Hepatocyte (in vitro differentiated cells): ENCODE measurements around the gene FRAS1. TPM values are rescaled to one million over a fixed set of nuclear protein-coding genes. Genes with fewer than 3 reads are reported as not detected.

Source experiments
- DNase-seq: peaks from one replicate; pipeline ENCODE4 v3.0.0-alpha.2; 2016; ENCODE audit warnings: low spot score
- H2AFZ ChIP-seq: fragments of 200-600 bp; sonication (generic); 2 replicates; pipeline ENCODE4 v1.6.0; 2016; ENCODE audit warnings: antibody characterized with exemption, mild to moderate bottlenecking
- H3K27ac ChIP-seq: fragments of 200-600 bp; sonication (generic); 2 replicates; pipeline ENCODE4 v1.5.1; 2016; ENCODE audit warnings: mild to moderate bottlenecking
- H3K27me3 ChIP-seq: fragments of 200-600 bp; sonication (generic); 2 replicates; pipeline ENCODE4 v1.6.1; 2016
- H3K36me3 ChIP-seq: fragments of 200-600 bp; sonication (generic); replicated peaks from 2 replicates; pipeline ENCODE4 v1.5.1; 2016; ENCODE audit warnings: low read depth; ENCODE audit not compliant: insufficient read depth
- H3K4me1 ChIP-seq: fragments of 200-600 bp; sonication (generic); 2 replicates; pipeline ENCODE4 v1.5.1; 2016; ENCODE audit warnings: mild to moderate bottlenecking, moderate library complexity; ENCODE audit not compliant: insufficient read depth
- H3K4me2 ChIP-seq: fragments of 200-600 bp; sonication (generic); 2 replicates; pipeline ENCODE4 v1.6.0; 2016
- H3K4me3 ChIP-seq: fragments of 200-600 bp; sonication (generic); 2 replicates; pipeline ENCODE4 v1.5.1; 2016; ENCODE audit warnings: mild to moderate bottlenecking
- H3K79me2 ChIP-seq: fragments of 200-600 bp; sonication (generic); 2 replicates; pipeline ENCODE4 v1.6.0; 2017; ENCODE audit warnings: mild to moderate bottlenecking
- H3K9me2 ChIP-seq: fragments of 200-600 bp; sonication (generic); replicated peaks from 2 replicates; pipeline ENCODE4 v1.6.0; 2017; ENCODE audit warnings: mild to moderate bottlenecking; ENCODE audit not compliant: insufficient read depth
- H3K9me3 ChIP-seq: fragments of 200-600 bp; sonication (generic); 2 replicates; pipeline ENCODE4 v1.5.1; 2016; ENCODE audit warnings: low read depth, mild to moderate bottlenecking
- H4K20me1 ChIP-seq: fragments of 200-600 bp; sonication (generic); 2 replicates; pipeline ENCODE4 v1.6.0; 2016; ENCODE audit warnings: mild to moderate bottlenecking; ENCODE audit not compliant: insufficient read depth, poor library complexity, severe bottlenecking
- EZH2 ChIP-seq: fragments of 200-600 bp; sonication (generic); IDR thresholded peaks from 2 replicates; pipeline ENCODE4 v1.6.1; 2016; ENCODE audit warnings: antibody characterized with exemption, mild to moderate bottlenecking, borderline replicate concordance
- EZH2phosphoT487 ChIP-seq: fragments of 200-600 bp; sonication (generic); IDR thresholded peaks from one replicate; pipeline ENCODE4 v1.6.1; 2018; ENCODE audit warnings: antibody characterized with exemption, mild to moderate bottlenecking, low read depth, moderate library complexity; ENCODE audit not compliant: unreplicated experiment, severe bottlenecking
- WGBS: methylation state at CpG from one replicate; pipeline ENCODE4 v1.1.6; 2016; ENCODE audit warnings: low lambda C conversion rate; ENCODE audit errors: missing lambda C conversion rate; 5-methylcytosine and 5-hydroxymethylcytosine counted together
- polyA plus RNA-seq: library from polyadenylated mRNA; unstranded; fragments of >200 nt; fragmentation: Nextera tagmentation; extraction: Ambion mirVana; gene quantifications from 2 replicates; pipeline ENCODE4 v1.2.1, GENCODE V29; 2016
- total RNA-seq: library from RNA; depleted of rRNA; stranded (reverse); fragments of >200 nt; gene quantifications from 2 replicates; pipeline ENCODE4 v1.2.3, GENCODE V29; 2014
- TF ChIP-seq, protein P1 (sequence below): fragments of 200-600 bp; sonication (generic); IDR thresholded peaks from 2 replicates; pipeline ENCODE4 v1.5.1; 2016; ENCODE audit warnings: antibody characterized with exemption, mild to moderate bottlenecking; ENCODE audit not compliant: poor library complexity

Gene FRAS1
- total and polyA plus RNA-seq, 2 experiments from 2014 or later: 9.3 to 38.5 TPM

DNA sequence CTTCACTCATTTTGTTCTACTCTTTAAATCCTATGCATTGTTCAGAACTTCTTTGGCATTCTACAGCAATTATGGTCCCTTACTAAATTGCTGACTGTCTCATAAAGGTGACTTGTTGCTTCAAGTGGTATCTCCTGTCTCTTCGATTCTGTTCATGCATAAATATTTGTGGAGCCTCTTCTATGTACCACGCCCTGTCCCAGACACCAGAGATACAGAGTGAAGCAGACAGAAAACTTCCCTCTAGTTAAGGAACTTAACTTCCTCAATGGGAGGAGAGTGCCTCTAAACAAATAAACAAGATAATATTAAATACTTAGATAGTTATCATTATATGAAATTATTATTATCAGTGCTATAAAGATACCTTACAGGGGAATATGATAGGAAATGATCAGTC lies 235.7 kb downstream of the FRAS1 start:
- TF ChIP-seq EZH2 (no peak), EZH2phosphoT487 (no peak)
- TF ChIP-seq, protein P1, sequence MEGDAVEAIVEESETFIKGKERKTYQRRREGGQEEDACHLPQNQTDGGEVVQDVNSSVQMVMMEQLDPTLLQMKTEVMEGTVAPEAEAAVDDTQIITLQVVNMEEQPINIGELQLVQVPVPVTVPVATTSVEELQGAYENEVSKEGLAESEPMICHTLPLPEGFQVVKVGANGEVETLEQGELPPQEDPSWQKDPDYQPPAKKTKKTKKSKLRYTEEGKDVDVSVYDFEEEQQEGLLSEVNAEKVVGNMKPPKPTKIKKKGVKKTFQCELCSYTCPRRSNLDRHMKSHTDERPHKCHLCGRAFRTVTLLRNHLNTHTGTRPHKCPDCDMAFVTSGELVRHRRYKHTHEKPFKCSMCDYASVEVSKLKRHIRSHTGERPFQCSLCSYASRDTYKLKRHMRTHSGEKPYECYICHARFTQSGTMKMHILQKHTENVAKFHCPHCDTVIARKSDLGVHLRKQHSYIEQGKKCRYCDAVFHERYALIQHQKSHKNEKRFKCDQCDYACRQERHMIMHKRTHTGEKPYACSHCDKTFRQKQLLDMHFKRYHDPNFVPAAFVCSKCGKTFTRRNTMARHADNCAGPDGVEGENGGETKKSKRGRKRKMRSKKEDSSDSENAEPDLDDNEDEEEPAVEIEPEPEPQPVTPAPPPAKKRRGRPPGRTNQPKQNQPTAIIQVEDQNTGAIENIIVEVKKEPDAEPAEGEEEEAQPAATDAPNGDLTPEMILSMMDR: no peak
- Histone ChIP-seq H3K27me3 (no peaks in the 10 kb centered on the region), H3K36me3 (no peaks in the 10 kb centered on the region), H3K79me2 (no peaks in the 10 kb centered on the region), H3K4me1 (peaks cover 16% of the 10 kb centered on the region), H4K20me1 (no peaks in the 10 kb centered on the region), H3K9me3 (no peaks in the 10 kb centered on the region), H3K27ac (no peak overlapping the region), H2AFZ (no peak overlapping the region), H3K4me2 (no peak overlapping the region), H3K9me2 (no peaks in the 10 kb centered on the region), H3K4me3 (no peak overlapping the region)
- WGBS: 94% methylated on average over 2 of the region's 2 CpGs
- no peak for DNase-seq

DNA sequence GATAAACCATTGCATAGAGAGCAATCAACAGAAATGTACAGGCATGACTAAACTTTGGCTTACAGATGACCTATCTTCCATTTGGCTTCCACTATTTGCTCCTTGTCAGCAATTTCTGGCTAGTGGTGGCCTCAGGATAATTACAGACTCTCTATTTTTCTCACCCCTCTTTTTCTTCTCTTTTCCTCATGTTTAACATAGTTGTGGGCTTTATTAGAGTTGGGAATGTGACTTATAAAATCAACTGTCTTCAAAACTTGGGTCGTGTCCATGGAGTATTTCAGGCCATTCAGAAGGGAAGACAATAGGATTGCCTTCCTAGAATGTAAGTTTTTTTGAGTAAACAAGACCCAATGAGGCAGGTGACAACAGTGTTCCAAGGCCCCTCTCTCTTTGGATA lies 236.2 kb downstream of the FRAS1 start:
- H2AFZ ChIP-seq: no peak overlapping the region
- WGBS: 72% methylated on average over 1 of the region's 1 CpG
- TF ChIP-seq EZH2phosphoT487 (no peak), EZH2 (no peak)
- TF ChIP-seq, protein P1: no peak
- no peaks in the 10 kb centered on the region for H3K79me2 ChIP-seq
- no peak overlapping the region for H3K27ac ChIP-seq
- peaks cover 20% of the 10 kb centered on the region for H3K4me1 ChIP-seq
- H3K4me2 ChIP-seq: no peak overlapping the region
- H3K36me3 ChIP-seq: no peaks in the 10 kb centered on the region
- no peak overlapping the region for H3K4me3 ChIP-seq
- H3K27me3 ChIP-seq: no peaks in the 10 kb centered on the region
- no peaks in the 10 kb centered on the region for H3K9me2 ChIP-seq
- H3K9me3 ChIP-seq: no peaks in the 10 kb centered on the region
- DNase-seq: no peak
- no peaks in the 10 kb centered on the region for H4K20me1 ChIP-seq

DNA sequence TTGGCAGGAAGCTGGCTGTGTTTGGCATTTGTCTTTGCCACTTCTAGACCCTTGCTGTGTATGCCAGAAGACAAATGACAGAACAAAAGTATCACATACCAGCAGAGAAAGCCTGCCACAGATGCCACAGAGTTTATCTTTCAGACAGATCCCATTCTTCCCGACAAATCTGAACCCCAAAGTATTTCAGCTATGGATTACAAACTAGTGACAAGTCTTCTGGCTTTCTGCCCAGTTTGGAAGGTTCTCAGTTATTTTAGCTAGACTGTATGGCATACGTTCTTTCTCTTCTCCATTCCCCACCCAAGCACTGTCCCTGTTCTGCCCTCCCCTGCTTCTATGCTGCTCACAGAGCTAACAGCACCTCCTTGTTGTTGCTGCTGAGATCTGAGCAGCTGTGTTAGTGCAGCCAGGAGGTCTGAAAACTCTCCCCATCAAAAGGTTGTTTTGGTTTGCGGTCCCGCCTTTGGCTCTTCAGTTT lies 236.7 kb downstream of the FRAS1 start:
- H3K36me3 ChIP-seq: no peaks in the 10 kb centered on the region
- H3K9me2 ChIP-seq: no peaks in the 10 kb centered on the region
- no peaks in the 10 kb centered on the region for H4K20me1 ChIP-seq
- no peak overlapping the region for H2AFZ ChIP-seq
- WGBS: 73% methylated on average over 4 of the region's 4 CpGs
- H3K27me3 ChIP-seq: no peaks in the 10 kb centered on the region
- TF ChIP-seq, protein P1: peak; percentile 19
- no peak for TF ChIP-seq EZH2
- H3K4me2 ChIP-seq: no peak overlapping the region
- H3K4me3 ChIP-seq: no peak overlapping the region
- DNase-seq: no peak
- peaks cover 24% of the 10 kb centered on the region for H3K4me1 ChIP-seq
- no peaks in the 10 kb centered on the region for H3K9me3 ChIP-seq
- no peak overlapping the region for H3K27ac ChIP-seq
- no peaks in the 10 kb centered on the region for H3K79me2 ChIP-seq

DNA sequence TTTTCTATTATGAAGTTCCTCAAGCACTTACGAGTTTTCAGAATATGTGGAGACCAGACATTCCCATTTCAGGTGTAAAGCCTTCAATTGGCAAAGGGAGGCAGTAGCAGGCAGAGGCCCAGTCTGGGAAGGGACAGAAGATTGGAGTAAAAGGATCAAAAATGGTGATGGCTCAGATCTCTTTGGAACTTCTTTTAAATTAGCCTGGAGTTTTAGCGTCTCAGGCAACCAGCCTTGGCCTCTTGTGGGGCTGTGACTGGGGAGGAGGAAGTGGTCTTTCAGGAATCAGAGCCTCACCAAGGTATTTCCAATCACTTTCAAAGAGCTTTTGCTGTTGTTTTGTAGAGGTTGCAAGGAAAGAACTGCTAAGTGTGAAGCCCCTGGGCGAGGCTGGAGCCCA lies 239.1 kb downstream of the FRAS1 start:
- no peak overlapping the region for H3K4me2 ChIP-seq
- 94% methylated on average over 3 of the region's 3 CpGs for WGBS
- H2AFZ ChIP-seq: no peak overlapping the region
- H3K9me3 ChIP-seq: no peaks in the 10 kb centered on the region
- TF ChIP-seq EZH2phosphoT487: no peak
- TF ChIP-seq EZH2: no peak
- TF ChIP-seq, protein P1: no peak
- no peaks in the 10 kb centered on the region for H3K36me3 ChIP-seq
- H3K9me2 ChIP-seq: no peaks in the 10 kb centered on the region
- H4K20me1 ChIP-seq: no peaks in the 10 kb centered on the region
- no peaks in the 10 kb centered on the region for H3K27me3 ChIP-seq
- H3K79me2 ChIP-seq: no peaks in the 10 kb centered on the region
- no peak overlapping the region for H3K4me3 ChIP-seq
- no peak overlapping the region for H3K27ac ChIP-seq
- DNase-seq: no peak
- peaks cover 30% of the 10 kb centered on the region for H3K4me1 ChIP-seq
